Caco-2 (cell line): ENCODE data around the gene SMURF1. TPM values are rescaled to one million over a fixed set of nuclear protein-coding genes. Genes with fewer than 3 reads are reported as not detected.

Source experiments
- BruUV-seq: library from RNA; stranded (reverse); fragments of 400-500 nt; replicated peaks from 2 replicates; lab custom pipeline; 2021; lab: Mats Ljungman, UMichigan
- CTCF ChIA-PET: fragments of 300-600 bp; sonication (Branson Sonifier 250); formaldehyde crosslinking; loops from one replicate; lab custom pipeline; 2022; ENCODE audit warnings: antibody characterized with exemption; lab: Charles Lee
- POLR2A ChIA-PET: fragments of 300-600 bp; sonication (Branson Sonifier 250); formaldehyde crosslinking; loops from one replicate; lab custom pipeline; 2022; ENCODE audit warnings: antibody characterized with exemption; lab: Charles Lee
- DNase-seq, 2 experiments: peaks; one replicate each; pipeline versions ENCODE4 v3.0.0 to v3.0.0-alpha.2; 2020 to 2022
- H3K27me3 ChIP-seq: replicated peaks from 2 replicates; pipeline ENCODE4 v1.6.0; 2011; ENCODE audit warnings: low read length; ENCODE audit not compliant: control insufficient read depth, insufficient read depth
- H3K36me3 ChIP-seq: 2 replicates; pipeline ENCODE4 v1.5.1; 2011; ENCODE audit warnings: low read length; ENCODE audit not compliant: control insufficient read depth, insufficient read depth
- H3K4me1 ChIP-seq: fragments of 250-450 bp; sonication (Bioruptor Pico); 2 replicates; pipeline ENCODE4 v1.5.1; 2020; ENCODE audit warnings: mild to moderate bottlenecking
- H3K4me3 ChIP-seq: 2 replicates; pipeline ENCODE4 v1.5.1; 2011; ENCODE audit warnings: low read depth, mild to moderate bottlenecking, control low read depth, low read length
- H3K9me3 ChIP-seq: fragments of 250-450 bp; sonication (Bioruptor Pico); 2 replicates; pipeline ENCODE4 v1.5.1; 2020; ENCODE audit warnings: mild to moderate bottlenecking, moderate library complexity
- H3K27ac Mint-ChIP-seq: one replicate; pipeline ENCODE4 v1.8.0; 2022; ENCODE audit warnings: mixed read lengths; ENCODE audit not compliant: unreplicated experiment
- H3K27me3 Mint-ChIP-seq: one replicate; pipeline ENCODE4 v1.8.0; 2022; ENCODE audit warnings: mixed read lengths; ENCODE audit not compliant: insufficient read depth, unreplicated experiment
- H3K36me3 Mint-ChIP-seq: one replicate; pipeline ENCODE4 v1.8.0; 2022; ENCODE audit warnings: mild to moderate bottlenecking, mixed read lengths; ENCODE audit not compliant: insufficient read depth, unreplicated experiment
- H3K4me1 Mint-ChIP-seq: one replicate; pipeline ENCODE4 v1.8.0; 2022; ENCODE audit warnings: low read depth, mixed read lengths; ENCODE audit not compliant: unreplicated experiment
- H3K4me3 Mint-ChIP-seq: one replicate; pipeline ENCODE4 v1.8.0; 2022; ENCODE audit warnings: mild to moderate bottlenecking, moderate library complexity, mixed read lengths; ENCODE audit not compliant: unreplicated experiment
- H3K9me3 Mint-ChIP-seq: one replicate; pipeline ENCODE4 v1.8.0; 2022; ENCODE audit warnings: mixed read lengths; ENCODE audit not compliant: unreplicated experiment
- CTCF ChIP-seq, 2 experiments: fragments of 200-600 bp in 1 of 2; IDR thresholded peaks; 1 replicate in 1 of 2; 2 replicates in 1 of 2; pipeline versions ENCODE4 v1.5.1 to v1.8.0; 2011 to 2022; ENCODE audit warnings: antibody characterized with exemption in 1 of 2, control low read depth in 1 of 2, inconsistent platforms in 1 of 2, low read depth in 1 of 2, low read length in 1 of 2, mild to moderate bottlenecking in 1 of 2, moderate library complexity in 1 of 2; ENCODE audit not compliant: insufficient read depth in 1 of 2, severe bottlenecking in 1 of 2, unreplicated experiment in 1 of 2
- intact Hi-C: fragments of 100-400 bp; cut with micrococcal nuclease; formaldehyde crosslinking; loops from one replicate; pipeline ENCODE4 v1.10.0; 2022; ENCODE audit not compliant: unreplicated experiment
- total RNA-seq: library from RNA; stranded (reverse); gene quantifications from 2 replicates; pipeline ENCODE4 v1.2.3, GENCODE V29; 2022

SMURF1 gene
- total RNA-seq, 1 experiment from 2014 or later, result 22.5 TPM

- Mint-ChIP-seq H3K27me3 (no peaks in the 10 kb centered on the region), H3K4me3 (no peak overlapping the region), H3K27ac (peak overlapping the region; percentile 37), H3K9me3 (no peaks in the 10 kb centered on the region), H3K4me1 (peaks cover 8% of the 10 kb centered on the region), H3K36me3 (peaks cover 11% of the 10 kb centered on the region)
- CTCF ChIA-PET, result no interaction called here
- DNase-seq, result no peak
- Histone ChIP-seq H3K36me3 (no peaks in the 10 kb centered on the region), H3K4me3 (no peak overlapping the region), H3K27me3 (no peaks in the 10 kb centered on the region), H3K9me3 (0 out of 2 replicates have a peak, but pooled peaks cover 2% of the 10 kb centered on the region), H3K4me1 (peaks cover 4% of the 10 kb centered on the region; the same call in 1 of the 2 replicates)
- intact Hi-C loops, result no loop called here
- TF ChIP-seq CTCF (IDR thresholded peaks at IDR 0.05; ENCODE audit: insufficient read depth in 1 of 2, low read depth in 1 of 2, low read length in 1 of 2, severe bottlenecking in 1 of 2, unreplicated experiment in 1 of 2), result no peak
- POLR2A ChIA-PET, result no interaction called here
- no TSS peak for BruUV-seq
Observed at GRCh38 chr7:99083733-99084132, 60.2 kb downstream of the SMURF1 start.

- no TSS peak for BruUV-seq
- H3K9me3 ChIP-seq, result 0 out of 2 replicates have a peak, but pooled peaks cover 2% of the 10 kb centered on the region
- DNase-seq, result no peak
- peaks cover 2% of the 10 kb centered on the region for H3K4me1 Mint-ChIP-seq
- intact Hi-C loops, result no loop called here
- H3K27me3 Mint-ChIP-seq, result no peaks in the 10 kb centered on the region
- no peaks in the 10 kb centered on the region for H3K27me3 ChIP-seq
- H3K4me1 ChIP-seq, result no peaks in the 10 kb centered on the region
- TF ChIP-seq CTCF (IDR thresholded peaks at IDR 0.05; ENCODE audit: insufficient read depth in 1 of 2, low read depth in 1 of 2, low read length in 1 of 2, severe bottlenecking in 1 of 2, unreplicated experiment in 1 of 2), result no peak
- H3K4me3 ChIP-seq, result no peak overlapping the region
- ChIA-PET CTCF (no interaction called here), POLR2A (no interaction called here)
- H3K36me3 Mint-ChIP-seq, result peaks cover 16% of the 10 kb centered on the region
- no peaks in the 10 kb centered on the region for H3K9me3 Mint-ChIP-seq
- H3K4me3 Mint-ChIP-seq, result no peak overlapping the region
- no peak overlapping the region for H3K27ac Mint-ChIP-seq
- no peaks in the 10 kb centered on the region for H3K36me3 ChIP-seq
Observed at GRCh38 chr7:99083068-99083651, 60.7 kb downstream of the SMURF1 start.

- Mint-ChIP-seq H3K27me3 (no peaks in the 10 kb centered on the region), H3K27ac (no peak overlapping the region), H3K36me3 (peaks cover 12% of the 10 kb centered on the region), H3K4me1 (peaks cover 5% of the 10 kb centered on the region), H3K4me3 (no peak overlapping the region), H3K9me3 (no peaks in the 10 kb centered on the region)
- no peak for DNase-seq
- no peaks in the 10 kb centered on the region for H3K4me1 ChIP-seq
- no peak for TF ChIP-seq CTCF (IDR thresholded peaks at IDR 0.05; ENCODE audit: insufficient read depth in 1 of 2, low read depth in 1 of 2, low read length in 1 of 2, severe bottlenecking in 1 of 2, unreplicated experiment in 1 of 2)
- no TSS peak for BruUV-seq
- POLR2A ChIA-PET, result no interaction called here
- no peaks in the 10 kb centered on the region for H3K9me3 ChIP-seq
- intact Hi-C loops, result no loop called here
- H3K27me3 ChIP-seq, result no peaks in the 10 kb centered on the region
- H3K36me3 ChIP-seq, result no peaks in the 10 kb centered on the region
- no peak overlapping the region for H3K4me3 ChIP-seq
- CTCF ChIA-PET, result interaction anchor here (0.6 kb wide), 1 partner anchor 177 kb away, joined by 3 read pairs; no protein-coding TSS in a partner anchor
Observed at GRCh38 chr7:99080679-99081078, 63.2 kb downstream of the SMURF1 start.
